GM12873 (cell line): ENCODE data around the gene SMIM41.

Experiments used
- CTCF ChIP-seq: IDR thresholded peaks from 2 replicates; pipeline ENCODE4 v1.5.1; 2012; ENCODE audit warnings: low read depth, mild to moderate bottlenecking, moderate library complexity, low read length, control low read depth; ENCODE audit not compliant: insufficient read depth; ENCODE audit errors: missing control alignments

Gene SMIM41

GRCh38 chr12:52086366-52086765, 6.9 kb downstream of the SMIM41 start:
- no peak for TF ChIP-seq CTCF

GRCh38 chr12:52086944-52087835, 7.7 kb downstream of the SMIM41 start:
- no peak for TF ChIP-seq CTCF

- no peak for TF ChIP-seq CTCF
Observed at GRCh38 chr12:52087961-52088820, 8.7 kb downstream of the SMIM41 start.

GRCh38 chr12:52089491-52089890, 10.0 kb downstream of the SMIM41 start:
- no peak for TF ChIP-seq CTCF

GRCh38 chr12:52090291-52090690, 10.8 kb downstream of the SMIM41 start:
- TF ChIP-seq CTCF, result no peak

- TF ChIP-seq CTCF, result no peak
Observed at GRCh38 chr12:52091061-52091460, 11.6 kb downstream of the SMIM41 start.

GRCh38 chr12:52091869-52092268, 12.4 kb downstream of the SMIM41 start:
- no peak for TF ChIP-seq CTCF
